Stomach (tissue), 4 donors: ENCODE measurements around the gene LEMD3.

Source experiments
- POLR2AphosphoS5 ChIP-seq, 3 donors: sonication (generic); formaldehyde crosslinking; IDR thresholded peaks; one replicate each; pipeline ENCODE4 v1.6.1; 2016; ENCODE audit warnings: antibody characterized with exemption in 3 of 3
- TF ChIP-seq, protein P1 (sequence below), 7 experiments: fragments of 450-650 bp in 4 of 7; fragments of 200-600 bp in 3 of 7; sonication (generic) in 3 of 7; IDR thresholded peaks; one replicate each; pipeline ENCODE4 v1.5.1; 2016 to 2019; ENCODE audit warnings: antibody characterized with exemption in 7 of 7, control low read depth in 2 of 7, mild to moderate bottlenecking in 1 of 7

- TF ChIP-seq, protein P1, sequence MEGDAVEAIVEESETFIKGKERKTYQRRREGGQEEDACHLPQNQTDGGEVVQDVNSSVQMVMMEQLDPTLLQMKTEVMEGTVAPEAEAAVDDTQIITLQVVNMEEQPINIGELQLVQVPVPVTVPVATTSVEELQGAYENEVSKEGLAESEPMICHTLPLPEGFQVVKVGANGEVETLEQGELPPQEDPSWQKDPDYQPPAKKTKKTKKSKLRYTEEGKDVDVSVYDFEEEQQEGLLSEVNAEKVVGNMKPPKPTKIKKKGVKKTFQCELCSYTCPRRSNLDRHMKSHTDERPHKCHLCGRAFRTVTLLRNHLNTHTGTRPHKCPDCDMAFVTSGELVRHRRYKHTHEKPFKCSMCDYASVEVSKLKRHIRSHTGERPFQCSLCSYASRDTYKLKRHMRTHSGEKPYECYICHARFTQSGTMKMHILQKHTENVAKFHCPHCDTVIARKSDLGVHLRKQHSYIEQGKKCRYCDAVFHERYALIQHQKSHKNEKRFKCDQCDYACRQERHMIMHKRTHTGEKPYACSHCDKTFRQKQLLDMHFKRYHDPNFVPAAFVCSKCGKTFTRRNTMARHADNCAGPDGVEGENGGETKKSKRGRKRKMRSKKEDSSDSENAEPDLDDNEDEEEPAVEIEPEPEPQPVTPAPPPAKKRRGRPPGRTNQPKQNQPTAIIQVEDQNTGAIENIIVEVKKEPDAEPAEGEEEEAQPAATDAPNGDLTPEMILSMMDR (IDR thresholded peaks at IDR 0.05), result no peak
- no peak for TF ChIP-seq POLR2AphosphoS5 (IDR thresholded peaks at IDR 0.05)
Measured at GRCh38 chr12:65205886-65206285, 36.5 kb downstream of the LEMD3 start.
